COR-L47 (cell line): ENCODE results near the gene CIDEA.
"Not testable (repeated sequence)": the region's sequence is repeated elsewhere in the genome, so short reads cannot be mapped to it uniquely, and the experiment has no call there.

Experiments used
- DNase-seq: peaks from one replicate; lab custom pipeline; 2025; lab: John Stamatoyannopoulos, UW

The CIDEA gene

GRCh38 chr18:12239431-12239830, 14.7 kb upstream of the CIDEA start:
- DNase-seq, result no peak

DNA sequence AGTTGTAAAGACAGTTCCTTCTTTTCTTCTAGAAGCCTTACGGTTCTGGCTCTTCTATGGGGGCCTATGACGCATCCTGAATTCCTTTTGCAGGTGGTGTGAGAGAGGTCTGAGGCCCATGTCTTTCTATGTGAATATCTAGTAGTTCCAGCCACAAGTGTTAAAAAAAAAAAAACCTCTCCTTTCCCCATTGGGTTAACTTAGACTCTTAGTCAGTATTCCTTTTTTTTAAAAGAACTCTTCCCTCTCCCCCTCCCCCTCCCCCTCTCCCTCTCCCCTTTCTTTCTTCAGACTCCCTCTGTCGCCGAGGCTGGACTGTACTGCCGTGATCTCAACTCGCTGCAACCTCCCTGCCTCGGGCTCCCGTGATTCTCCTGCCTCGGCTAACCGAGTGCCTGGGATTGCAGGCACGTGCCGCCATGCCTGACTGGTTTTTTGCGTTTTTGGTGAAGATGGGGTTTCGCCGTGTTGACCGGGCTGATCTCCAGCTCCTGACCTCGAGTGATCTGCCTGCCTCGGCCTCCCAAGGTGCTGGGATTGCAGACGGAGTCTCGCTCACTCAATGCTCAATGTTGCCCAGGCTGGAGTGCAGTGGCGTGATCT, 11.4 kb upstream of the CIDEA start:
- DNase-seq, result no peak

GRCh38 chr18:12243272-12243671, 10.9 kb upstream of the CIDEA start:
- DNase-seq, result not testable (repeated sequence)

- no peak for DNase-seq
Measured at GRCh38 chr18:12245793-12246135, 8.4 kb upstream of the CIDEA start.

- DNase-seq, result no peak
Measured at GRCh38 chr18:12246849-12247808, 7.0 kb upstream of the CIDEA start.

- no peak for DNase-seq
Measured at GRCh38 chr18:12247946-12248345, 6.2 kb upstream of the CIDEA start.

GRCh38 chr18:12248926-12249720, 5.0 kb upstream of the CIDEA start:
- DNase-seq, result no peak

DNA sequence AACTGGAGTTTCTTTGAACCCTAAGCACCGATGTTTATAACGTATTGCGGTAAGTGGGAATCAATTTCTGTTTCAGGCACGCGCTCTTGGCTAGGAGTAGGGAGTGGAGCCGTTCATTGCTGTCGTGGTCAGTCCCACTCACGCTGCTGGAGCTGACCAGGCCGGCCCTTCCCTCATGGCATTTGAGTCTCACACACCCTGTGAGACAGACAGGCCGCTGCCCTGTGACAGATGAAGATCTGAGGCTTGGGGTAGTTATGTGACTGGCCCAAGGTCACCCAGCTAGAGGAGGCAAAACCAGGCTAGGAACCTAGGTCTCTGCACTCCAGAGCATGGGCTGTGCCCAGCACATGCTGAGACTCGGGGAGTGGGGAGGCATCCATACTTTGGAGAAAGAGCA, 2.9 kb upstream of the CIDEA start:
- no peak for DNase-seq

DNA sequence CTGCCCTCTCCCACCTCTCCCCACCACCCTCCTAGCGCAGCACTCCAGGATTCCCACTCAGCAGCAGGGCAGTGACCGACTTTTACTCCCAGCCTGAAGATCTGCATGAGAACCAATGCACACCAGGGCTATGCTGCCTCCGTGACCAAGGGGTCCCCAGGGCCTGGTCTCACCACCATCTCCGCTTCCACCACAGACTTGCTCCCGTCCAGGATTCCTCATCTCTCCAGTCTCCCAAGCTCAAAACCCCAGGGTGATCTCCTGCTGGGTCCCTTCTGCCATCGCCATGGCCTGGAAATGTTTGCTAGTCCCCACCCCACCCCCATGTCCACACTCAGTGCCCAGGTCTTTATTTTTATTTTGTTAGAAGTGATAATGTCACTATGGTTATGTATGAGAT, 2.1 kb upstream of the CIDEA start:
- DNase-seq, result no peak

- DNase-seq, result no peak
Measured at GRCh38 chr18:12253027-12253426, 1.1 kb upstream of the CIDEA start.

DNA sequence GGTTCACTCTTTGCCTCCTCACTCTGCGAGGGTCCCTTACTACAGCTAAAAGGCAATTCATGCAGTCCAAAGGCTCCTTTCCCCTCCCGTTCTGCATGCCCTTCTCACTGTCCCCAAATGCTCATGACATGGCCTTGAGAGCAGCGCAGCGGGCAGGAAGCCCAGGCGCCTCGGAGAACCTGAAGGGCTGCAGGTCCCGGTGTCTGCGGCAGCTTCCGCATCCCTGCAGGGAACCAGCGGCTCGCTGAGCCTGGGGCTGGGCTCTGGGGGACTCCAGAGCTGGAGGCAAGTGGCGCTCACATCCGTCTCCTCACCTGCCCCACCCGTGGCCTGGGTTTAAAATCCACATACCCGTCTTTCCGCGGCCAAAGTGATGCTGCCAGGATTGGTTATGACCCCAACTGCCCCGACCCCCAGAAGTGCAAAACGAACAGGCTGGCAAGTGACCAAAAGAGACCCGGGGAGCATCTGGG, 462 bp upstream of the CIDEA start:
- peak; percentile 19 for DNase-seq

DNA sequence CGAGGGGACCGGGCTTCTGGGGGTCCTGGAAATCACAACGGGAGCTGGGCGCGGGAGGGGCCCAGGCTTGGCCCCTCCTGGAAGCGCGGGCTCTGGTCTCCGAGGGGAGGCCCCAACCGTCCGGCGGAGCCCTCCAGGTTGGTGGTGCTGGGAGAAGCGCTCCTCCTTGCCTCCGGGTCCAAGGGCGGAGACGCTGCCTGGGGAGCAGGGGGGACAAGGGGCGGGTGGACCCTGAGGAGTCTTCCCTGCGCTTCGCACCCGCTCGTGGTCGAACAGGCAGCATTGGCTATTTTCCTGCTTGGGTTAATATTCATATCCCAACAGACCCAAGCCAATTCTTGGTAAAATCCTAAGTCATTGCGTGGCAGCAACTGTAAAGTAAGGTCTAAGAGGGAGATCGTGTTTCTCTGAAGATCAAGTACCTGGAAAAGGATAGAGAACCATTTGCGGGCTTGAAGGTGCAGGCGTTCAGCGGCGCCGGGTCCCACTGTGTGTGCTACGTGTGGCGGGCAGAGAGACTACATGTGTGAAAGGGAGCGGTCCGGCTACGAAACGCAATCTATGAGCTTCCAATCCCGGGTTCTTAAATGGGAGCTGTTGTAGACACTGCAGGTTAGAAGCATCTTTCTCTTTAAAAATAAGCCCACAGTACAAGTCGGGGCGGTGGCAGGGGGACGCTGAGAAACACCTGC, 805 bp downstream of the CIDEA start:
- no peak for DNase-seq

GRCh38 chr18:12255626-12256026, 1.5 kb downstream of the CIDEA start:
- DNase-seq, result no peak

DNA sequence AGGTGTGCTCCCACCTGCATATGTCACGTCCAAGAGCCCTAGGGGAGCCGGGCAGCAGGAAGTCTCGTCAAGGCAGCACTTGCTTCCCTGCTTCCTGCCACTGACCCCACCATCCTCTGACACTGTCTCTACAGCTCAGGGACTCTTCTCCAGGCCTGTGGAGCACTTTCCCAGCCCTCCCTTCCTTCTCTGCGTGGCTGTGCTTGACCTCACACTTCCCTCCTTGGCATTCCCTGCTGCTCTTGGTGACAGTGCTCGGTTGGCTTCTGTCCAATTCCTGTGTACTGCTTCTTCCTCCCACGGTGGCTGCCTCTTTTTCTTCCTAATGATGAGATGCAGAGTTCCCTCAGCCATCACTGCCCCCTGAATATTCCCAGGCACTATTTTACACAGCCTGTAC, 2.8 kb downstream of the CIDEA start:
- DNase-seq, result no peak

GRCh38 chr18:12257996-12258718, 4.0 kb downstream of the CIDEA start:
- no peak for DNase-seq

DNA sequence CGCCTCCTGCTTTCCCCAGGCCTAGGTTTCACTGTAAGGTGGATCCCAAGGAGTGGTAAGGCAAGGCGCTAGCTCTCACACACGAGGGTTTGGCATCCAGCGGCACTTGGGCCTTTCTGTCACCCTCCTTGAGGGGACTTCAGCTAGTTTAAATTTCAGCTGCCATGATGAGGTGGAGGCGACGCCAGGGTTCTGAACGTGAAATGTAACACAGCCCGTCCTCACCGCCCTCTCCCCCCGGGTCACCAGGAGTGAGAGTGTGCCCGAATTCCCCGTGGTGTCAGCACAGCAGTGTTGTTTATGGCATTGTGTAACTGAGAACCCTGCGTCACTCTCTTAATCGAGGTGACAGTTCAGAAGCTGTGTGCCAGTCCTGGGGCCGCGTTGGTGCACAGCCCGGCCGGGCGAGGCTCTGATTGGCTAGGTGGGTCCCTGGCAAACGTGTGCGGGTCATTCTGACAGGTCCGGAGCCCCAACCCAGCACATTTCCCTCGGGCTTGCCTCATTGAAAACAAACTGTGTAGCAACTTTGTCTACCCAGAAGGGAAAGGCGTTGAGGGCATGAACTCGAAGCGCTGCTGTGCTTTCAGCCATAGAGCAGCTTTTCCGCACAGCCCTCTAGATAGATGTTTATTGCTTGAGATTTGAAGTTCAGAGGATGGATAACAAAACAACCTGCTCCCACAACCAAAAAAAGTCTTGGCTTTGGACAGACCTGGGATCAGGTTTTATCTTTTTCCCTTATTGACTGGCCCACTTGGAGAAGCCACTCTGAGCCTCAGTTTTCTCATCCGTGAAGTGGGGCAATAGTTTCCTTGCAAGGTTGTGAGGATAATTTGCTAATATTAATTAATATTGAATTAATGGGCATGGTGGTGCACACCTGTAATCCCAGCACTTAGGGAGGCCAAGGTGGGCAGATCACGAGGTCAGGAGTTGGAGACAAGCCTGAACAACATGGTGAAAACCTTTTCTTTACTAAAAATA, 4.9 kb downstream of the CIDEA start:
- no peak for DNase-seq

- no peak for DNase-seq
Measured at GRCh38 chr18:12262748-12263147, 8.6 kb downstream of the CIDEA start.

DNA sequence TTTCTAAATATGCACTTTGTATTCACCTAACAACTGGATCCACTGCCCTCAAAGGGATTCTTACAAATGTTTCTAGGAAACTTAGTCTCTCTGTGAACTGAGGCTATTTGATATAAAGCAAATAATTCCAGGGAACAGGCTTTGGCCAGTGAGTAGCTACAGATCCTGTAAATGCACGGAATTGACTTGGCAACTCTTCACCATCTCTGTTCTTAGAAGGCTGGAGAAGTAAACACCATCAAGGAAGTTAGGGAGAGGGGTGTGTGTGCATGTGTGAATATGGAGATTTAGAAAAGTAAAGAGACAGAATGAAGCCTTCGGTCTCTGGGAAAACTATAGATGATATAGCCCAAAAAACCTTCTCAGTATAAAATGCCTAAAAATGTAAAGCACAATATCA, 10.7 kb downstream of the CIDEA start:
- no peak for DNase-seq

DNA sequence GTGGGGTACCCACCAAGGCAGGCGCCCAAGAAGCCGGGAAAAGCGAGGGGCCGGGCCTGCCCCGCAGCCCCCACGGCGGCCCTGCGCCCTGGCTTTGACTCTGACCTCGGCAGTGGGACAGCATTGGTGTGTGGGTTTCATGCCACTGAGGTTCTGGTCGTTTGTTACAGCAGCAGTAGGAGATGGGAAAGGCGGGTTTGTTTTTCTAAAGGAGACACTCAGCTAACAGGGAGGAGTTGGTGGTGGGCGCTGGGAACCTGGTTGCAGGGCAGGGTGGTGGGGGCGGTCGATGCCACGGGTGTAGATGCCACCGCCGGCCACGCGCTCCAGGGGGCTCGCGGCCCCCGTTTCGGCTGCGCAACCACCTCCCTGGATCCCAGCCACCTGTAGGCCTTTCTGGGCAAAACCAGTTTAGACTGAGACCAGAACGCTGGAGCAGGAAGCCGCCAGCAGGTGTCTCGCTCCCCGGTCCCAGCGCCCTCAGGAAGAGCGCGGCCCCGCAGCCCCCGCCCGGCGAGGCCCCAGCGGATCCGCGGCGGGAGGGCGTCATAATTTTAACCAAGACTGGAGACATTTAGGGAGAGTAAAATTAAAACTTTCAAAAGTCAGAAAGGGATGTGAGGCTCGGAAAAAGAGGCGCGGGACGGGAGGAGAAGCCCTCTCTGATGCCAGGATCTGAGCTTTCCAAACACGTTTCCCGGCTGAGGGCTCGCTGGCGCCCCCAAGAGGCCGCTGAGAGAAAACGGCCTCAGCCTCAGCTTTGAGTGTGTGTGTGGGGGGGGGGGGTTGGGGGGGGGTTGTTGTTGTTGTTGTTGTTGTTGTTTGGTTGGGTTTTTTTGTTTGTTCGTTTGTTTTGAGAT, 17.4 kb downstream of the CIDEA start:
- peak; percentile 86 for DNase-seq
